GM19452 (cell line): ENCODE measurements around the gene CHCHD6.

Experiments
- ATAC-seq: cut with Tn5 transposase; IDR thresholded peaks from one replicate; pipeline ENCODE4 v1.9.1; 2021; ENCODE audit not compliant: unreplicated experiment

The CHCHD6 gene, protein sequence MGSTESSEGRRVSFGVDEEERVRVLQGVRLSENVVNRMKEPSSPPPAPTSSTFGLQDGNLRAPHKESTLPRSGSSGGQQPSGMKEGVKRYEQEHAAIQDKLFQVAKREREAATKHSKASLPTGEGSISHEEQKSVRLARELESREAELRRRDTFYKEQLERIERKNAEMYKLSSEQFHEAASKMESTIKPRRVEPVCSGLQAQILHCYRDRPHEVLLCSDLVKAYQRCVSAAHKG

DNA sequence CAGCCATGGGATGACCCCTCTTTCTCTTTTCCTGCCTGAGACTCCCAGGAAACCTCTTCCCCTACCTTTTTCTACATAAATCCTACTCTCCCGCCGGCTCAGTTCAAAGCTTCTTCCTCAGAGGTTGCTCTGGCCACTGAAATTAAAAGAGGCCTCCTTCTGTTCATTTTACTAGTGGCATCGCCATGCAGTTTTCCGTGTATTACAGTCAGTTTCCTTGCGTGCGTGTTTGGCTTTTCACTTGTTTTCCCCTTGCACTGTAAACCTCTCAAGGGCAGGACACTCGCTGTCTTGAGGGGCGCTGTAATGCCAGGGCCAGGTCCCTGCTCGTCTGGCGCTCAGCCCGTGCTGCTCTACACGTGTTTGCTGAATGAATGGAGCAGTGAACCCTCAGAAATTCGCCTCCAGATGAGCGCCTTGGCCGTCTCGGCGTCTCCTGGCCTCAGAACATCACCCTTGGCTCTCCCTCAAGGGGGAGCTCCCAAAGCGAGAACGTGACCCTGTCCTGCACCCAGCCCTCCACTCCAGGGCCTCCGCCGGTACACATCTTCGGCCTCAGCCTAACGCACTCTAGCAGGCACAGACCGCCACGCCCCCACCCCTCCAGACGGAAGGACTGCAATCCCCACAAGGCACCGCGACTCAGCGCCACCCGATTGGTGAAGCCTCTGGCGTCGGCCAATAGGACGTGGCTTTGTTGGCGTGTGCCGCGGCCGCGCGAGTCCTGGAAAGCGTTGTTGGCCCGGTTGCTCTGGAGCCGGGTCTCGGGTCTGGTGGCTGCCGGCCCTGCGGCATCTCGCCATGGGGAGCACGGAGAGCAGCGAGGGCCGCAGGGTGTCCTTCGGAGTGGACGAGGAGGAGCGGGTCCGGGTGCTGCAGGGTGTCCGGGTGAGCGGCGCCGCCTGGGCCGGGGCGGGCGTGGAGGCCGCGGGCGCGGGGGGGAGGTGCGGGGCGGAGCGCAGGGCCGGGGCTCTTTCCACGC lies at the start of gene CHCHD6:
CHCHD6 (plus strand) TSS at position 729 of the 982 bp plus-strand sequence; CDS start at position 802, 73 bp downstream.
- peak; percentile 97 for ATAC-seq

DNA sequence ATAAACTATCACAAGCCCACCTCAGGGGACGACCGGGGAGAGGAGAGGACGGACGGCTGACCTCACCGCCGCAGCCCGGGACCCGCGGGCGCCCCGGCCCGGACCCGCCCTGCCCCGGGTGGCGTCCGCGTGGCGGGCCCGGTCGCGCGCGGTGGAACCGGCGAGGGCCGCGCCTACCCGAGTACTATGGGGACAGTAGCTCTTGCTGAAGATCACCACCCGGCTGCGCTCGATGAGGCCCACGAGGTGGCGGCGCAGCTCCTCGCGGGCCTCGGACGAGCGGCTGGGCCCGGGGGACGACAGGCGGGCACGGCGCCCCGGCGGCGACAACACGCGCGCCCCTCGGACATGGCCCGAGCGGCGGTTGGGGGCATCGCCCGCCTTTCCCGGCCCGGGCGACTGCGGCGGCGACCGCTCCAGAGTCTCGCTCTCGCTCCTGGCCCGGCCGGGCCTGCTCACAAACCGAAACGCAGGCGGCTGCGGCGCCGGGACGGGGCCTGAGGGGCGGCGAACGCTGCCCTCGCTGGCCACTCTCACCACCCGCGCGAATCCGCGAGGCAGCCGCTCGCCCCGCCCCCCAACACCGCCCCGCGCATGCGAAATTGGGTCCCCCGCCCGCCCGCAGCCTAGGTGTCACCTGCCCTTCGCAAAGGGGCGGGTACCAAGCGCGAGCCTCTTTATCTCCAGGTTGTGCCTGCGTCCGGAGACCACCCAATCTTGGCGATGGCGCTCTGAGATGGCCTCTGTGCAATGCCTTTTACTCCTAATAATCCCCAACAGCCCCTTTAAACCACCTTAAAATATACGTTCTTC lies 49.3 kb upstream of the CHCHD6 start, which contains the start of gene TXNRD3:
TXNRD3 (minus strand) TSS at position 554 of the 813 bp plus-strand sequence.
- ATAC-seq: no peak

DNA sequence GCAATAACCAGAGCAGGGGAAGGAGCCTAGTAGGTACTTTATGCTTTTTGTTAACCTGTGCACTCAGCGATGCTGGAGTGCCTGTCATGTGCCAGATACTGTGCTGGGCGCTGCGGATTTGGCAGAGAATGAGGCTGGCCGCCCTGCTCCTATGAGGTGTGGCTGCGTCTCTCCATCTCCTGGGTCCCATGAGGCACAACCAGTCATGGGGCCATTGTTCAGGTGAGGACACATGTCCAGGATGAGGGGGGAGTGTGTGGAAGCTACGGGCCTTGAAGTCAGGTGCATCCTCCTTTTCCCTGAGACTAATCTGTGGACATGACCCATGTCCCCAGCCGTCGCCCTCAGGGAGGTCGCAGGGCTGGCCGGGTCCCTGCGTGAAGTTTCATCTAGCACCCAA lies 48.2 kb upstream of the CHCHD6 start:
- ATAC-seq: no peak

DNA sequence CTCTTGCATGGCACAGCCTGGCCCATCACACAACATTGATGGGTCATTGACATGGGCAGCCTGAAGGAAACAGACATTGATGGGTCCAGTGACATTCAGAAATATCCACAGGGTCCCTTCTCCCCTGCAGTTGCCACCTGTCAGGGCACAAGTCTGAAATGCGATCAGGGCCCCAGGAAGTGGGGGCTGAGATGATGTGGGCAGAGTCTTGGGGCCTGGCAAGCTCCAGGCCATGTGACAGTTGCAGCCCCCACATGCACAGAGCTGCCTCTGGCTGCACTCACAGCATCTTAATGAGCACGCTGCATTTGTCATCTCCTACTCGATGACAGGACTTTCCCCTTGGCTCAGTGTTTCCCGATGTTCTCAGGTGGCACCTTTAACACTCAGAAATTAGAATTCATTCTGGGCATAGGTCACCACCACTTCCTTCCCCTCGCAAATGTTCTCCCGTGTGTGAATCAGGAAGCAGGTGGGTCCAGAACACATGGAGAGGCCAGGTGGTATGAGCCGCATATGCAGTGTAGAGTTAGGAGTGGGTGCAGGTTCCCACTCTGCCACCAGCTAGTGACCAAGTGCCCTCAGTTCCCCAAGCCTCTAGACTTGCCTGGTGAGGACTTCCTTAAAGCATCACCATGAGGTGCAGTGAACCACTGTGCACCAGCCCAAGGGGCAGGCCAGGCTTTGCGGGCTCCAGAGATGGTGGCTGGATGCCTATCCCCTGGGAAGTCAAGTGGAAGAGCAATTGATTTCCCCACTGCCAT lies 47.5 kb upstream of the CHCHD6 start:
- ATAC-seq: no peak

DNA sequence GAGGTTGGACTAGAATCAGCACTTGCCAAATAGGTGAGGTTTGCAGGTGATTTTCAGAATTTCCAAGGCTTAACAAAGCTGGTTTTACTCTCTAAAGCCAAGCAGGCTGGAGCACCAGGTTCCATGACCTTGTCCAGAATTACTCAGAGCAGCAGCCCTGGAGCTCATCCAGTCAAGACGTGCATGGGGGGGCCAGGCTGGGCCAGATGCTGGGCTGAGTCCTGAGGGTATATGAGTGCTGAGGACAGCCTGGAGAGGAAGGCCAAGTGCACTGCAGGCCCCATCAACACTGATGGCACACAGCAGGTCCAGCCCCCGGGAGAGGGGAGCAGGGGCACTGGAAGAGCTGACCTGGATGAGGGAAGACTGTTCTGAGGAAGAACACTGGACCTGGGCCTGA lies 46.1 kb upstream of the CHCHD6 start:
- no peak for ATAC-seq

DNA sequence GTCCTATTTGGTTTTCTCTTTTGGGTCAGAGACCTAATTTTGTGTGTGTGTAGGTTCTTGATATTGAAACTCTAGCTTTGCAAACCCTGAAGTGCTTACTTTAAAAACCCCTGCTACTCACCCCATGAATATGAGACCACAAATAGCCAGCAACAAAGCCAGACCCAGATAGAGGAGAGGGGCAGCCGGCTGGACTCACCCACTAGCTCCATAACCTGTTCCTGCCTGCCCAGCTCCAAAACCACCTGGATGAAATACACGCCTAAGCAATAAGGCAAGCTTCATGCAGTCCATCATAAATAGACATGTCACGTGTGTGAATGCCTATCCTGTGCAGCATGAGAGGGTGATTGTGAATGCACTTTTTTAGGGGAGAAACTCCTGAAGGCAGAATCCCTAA lies 45.5 kb upstream of the CHCHD6 start:
- ATAC-seq: no peak

DNA sequence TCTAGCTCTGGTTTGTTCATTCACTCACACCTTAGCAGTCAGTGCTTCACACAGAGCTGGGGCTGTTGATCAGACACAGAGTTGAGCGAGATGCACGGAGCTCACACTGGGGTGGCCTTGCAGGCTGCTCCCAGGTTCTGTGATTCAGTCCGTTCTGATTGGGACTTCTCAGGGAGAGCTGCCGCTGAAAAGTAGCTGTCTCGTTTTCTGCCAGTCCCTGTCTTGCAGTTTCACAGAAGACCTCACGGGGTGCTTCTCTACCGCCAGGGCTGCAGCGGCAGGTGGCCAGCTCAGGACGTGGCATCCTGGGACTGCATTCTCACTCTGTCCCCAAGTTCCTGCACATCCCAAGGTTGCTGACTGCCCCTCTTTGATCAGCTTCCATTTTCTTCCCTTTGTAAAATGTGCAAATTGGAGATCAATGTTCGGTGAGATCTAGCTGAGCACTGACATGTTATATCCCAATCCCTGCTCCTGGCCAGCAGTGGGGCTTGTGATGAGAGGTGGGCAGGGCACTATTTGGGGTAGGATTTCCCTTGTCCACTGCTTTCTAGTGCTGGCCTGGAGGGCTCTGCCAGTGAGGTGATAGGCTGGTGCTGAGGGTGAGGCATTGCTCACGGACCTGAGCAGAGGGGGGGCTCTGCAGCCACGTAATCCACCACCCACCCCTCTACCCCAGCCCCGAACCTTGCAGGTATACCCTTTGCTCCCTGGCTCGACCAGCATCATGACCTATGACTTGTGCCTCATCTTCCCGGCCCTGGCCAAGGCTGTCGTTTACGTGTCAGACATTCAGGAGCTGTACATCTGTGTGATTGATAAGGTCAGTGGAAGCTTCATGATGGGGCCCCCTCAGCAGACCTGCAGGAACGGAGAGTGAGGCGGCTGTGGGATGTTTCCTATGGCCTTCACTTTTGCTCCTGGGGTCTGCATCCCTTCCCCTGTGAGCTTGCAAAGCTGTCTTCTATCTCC lies 43.8 kb upstream of the CHCHD6 start:
- ATAC-seq: no peak

DNA sequence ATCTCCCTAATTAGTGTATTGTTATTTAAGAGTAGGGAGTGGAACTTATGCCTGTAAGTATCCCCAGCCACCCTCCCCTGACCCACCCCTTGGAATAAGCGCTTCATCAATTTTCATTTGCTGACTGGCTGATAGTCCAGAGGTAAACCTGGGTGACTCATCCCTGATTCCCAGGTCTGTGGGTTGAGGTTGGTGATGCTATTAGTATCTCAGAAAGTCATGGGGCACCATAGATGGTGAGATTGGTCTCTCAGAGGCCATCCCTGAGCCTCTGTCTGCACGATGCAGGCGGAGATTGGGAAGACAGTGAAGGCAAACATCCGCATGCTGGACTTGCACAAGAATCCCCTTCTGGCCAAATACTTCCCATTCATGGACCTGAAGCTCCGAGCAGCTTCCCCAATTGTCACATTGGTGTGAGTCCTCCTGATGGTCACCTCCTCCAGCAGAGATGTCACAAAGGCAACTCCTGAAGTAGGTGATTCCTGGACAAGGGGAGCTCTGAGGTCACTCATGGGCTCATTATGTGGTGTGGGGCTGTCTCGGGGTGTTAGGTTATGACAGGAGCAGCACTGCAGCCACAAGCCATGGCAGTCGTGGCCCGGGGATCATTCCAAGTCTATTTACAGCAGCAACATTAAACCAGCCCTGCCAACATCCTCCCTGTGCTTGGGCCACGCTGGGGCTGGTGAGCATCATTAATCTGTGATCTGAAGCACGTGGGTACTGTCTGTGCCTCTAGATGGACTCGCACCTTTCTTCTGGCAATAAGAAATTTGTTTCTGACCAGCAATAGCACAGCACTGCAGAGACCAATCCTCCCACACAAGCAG lies 42.3 kb upstream of the CHCHD6 start:
- no peak for ATAC-seq

DNA sequence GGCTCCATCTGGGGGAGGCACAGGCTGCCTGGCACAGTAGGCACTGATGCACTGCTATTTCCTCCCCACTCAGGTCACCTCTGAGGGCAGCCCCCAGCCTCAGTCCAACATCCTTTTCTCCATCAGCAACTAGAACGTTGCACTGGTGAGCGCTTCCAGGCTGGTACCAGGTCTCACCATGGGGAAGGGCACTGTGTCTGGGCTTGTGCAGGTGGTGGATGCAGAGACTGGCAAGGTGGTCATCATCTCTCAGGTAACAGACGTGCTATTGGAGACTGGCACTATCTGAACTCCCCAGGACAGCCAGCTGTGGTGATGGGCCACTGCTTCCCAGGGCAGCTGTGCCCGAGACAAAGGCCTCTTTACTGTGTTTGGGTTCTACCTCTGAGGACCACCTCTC lies 40.8 kb upstream of the CHCHD6 start:
- no peak for ATAC-seq

DNA sequence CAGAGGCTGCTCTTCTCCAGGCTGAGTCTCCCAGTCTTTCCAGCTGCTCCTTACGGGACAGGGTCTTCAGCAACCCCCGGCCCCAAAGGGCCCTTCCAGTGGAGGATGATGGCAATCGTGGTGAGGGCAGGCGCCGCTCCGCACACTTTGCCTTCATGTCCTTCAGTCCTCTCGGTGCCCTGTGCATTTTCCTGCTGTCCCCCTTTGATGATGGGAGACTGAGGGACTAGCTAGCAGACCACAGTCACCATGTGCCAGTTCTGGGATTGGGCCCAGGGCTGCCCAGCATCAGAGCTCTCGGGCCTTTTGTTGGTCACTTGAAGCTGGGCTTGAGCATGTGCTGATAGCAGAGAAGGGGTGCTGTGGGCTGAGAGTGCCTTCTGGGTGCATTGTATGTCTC lies 40.3 kb upstream of the CHCHD6 start:
- no peak for ATAC-seq

DNA sequence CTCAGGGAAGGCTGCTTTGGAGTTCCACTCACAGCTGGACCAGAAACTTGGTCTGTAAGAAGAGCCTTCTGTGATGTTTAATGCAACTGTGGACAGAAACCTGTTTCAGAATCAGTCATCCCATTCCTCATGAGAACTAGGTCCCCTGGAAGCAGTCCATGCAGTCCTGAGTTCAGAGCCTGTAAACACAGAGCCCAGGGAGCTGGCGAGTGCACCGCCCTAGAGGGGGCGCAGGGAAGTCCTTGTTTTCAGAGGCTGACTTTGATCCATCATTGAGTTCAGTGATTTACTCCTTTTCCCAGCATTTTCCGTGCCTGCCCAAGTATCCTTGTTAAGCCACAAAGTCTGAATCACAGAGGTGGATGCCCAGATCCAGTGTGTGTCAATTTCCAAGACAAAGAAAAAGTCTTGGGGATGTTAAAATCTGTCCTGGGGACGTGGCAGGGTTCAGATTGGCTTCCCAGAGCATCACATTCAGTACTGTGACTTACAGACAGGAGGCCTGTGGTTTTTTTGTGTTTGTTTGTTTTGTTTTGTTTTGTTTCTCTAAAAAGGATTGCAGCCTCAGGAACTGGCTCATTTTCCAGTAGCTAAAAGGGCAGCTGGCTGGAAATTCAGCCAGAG lies 39.3 kb upstream of the CHCHD6 start:
- no peak for ATAC-seq

DNA sequence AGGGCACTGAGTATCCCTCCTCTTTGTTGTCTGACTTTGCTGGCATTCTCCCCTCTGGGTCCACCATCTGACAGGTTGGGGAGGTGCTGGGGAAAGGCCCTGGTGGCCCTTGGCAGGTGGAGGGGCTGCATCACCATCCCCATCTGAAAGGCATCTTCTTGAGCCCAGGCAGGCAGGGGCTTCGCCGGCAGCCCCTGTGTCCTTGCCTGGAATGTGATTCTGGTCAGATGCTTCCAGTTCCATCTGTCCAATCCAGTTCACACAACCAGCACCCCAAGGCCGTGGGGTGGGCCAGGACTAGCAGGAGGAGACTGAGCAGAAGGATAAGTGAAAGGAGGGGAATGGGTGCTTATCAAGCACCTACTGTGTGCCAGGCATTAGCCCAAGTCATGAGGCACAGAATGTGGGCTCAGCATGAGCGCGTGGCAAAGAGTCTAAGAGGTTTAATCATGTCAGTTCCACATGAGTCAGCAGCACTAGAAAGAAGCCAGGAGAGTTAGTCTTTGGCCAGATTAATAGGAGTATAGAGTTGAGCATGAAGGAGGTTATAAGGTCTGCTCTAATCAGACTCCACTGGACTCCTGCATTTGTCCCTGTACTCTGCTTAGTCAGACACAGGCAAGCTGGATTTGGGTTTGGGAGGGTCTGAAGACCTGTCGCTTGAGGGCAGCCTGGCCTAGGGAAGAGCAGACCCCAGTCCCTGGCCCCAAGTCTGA lies 38.7 kb upstream of the CHCHD6 start:
- no peak for ATAC-seq

DNA sequence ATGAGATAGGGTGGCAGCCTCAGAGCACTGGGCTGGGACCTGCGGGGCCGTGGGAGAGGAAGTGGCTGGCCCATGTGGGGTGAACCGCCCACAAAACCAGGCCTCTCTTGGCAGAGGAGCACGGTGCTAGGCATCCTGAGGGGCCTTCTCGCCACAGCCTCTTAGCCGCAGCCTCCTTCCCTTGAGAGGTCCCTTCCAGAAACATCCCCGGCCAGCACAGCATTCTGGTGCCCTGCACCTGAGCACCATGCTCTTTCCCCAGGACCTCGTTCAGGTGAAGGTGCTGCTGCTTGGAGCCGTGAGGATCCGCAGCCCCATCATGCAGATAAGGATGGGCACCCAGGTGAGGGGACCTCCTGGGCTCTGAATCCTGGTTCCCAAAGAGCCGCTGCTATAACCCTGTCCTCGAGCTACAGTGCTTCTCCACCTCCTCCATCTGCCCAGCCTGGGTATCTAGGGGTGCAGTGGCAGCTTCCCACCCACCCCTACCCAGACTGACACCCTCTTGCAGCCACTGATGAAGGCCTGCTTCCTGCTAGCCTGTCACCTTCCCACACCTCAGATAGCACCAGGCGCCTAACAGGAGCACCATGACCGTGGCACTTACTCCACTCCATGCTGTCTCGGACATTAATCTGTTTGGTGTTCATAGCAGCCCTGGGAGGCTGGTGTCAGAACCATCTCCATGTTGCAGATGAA lies 37.9 kb upstream of the CHCHD6 start:
- no peak for ATAC-seq

DNA sequence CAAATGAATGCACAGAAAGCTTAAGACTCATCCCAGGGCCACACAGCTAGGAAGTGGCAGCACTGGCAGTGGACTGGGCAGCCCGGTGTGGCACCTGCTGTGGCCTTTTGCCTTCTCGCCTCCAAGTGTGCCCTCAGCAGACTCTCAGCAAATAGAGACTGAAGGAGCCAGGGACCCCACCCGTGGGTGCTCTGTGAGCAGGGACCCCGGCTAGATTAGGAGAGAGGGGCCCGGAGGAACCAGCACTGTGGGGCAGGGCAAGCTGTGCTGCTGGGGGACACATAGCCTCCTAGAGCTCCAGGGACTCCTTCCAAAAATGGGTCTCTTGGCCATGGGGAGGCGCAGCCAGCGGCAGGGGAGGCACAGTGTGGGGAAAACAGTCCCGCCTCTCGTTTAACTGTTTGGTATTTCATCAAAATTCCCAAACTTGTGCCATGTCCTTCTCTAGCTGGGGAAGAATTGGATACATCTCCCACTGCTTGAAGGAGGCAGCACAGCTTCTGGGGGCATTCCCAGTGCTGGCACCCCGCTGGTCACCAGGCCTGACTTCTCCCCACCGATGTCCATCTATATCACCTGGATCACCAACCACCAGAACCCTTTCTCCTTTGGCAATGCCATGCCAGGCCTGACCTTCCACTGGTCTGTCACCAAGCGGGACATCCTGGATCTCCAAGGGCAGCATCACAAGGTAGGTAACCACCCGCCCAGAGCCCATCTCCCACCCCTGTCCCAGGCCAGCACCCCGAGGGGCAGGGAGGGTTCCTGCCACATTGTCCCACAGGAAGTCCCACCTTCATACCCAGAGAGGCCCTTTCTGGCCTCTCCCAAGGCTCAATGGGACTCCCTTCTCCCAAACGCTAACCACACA lies 37.1 kb upstream of the CHCHD6 start:
- ATAC-seq: no peak

DNA sequence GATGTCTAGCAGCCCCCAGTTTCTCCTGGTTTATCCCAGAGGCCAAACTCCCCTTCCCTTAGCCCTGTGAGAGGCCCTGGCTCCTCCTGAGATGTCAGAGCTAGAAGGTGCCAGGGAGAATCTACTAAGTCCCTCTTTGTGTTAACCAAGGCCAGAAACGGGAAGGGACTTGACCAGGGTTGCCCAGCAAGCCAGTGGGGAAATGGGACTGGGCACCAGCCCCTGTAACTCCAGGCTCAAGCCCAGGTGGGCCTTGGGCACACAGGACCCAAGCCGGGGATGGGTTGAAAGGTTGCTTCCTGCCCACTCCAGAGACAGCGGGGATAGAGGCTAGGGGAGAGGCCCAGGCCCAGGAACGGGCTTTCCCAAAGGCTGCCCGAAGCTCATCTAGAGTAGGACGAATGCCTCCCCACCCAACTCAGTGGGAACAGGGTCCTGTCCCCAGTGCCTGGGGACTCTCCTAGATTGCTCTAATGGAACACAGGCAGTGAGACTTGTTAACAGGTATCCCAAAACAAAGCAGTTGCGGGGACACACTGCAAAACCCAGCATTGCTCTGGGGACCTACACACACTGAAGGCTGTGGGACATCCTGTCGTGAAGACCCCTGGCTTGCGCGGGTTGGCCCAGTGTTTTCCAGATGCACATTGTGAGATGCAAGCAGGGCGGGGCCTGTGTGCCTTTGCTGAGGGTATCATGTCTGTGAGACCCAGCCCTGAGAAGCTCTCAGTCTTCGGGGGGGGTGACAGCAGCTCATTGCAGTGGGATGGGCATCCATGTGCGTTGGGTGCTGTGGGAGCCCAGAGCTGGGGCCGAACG lies 36.2 kb upstream of the CHCHD6 start:
- ATAC-seq: no peak
